Cardiac muscle cell (in vitro differentiated cells and primary cell): ENCODE measurements around the gene RPL36AL. TPM values are rescaled to one million over a fixed set of nuclear protein-coding genes. Genes with fewer than 3 reads are reported as not detected.

Experiments
- DNase-seq, 2 donors: peaks; one replicate each; pipeline versions ENCODE4 v3.0.0 to v3.0.0-alpha.2; 2010 to 2017; ENCODE audit warnings: low read depth in 1 of 2, low spot score in 1 of 2
- H3K27ac ChIP-seq: fragments of 200-600 bp; sonication (generic); 2 replicates; pipeline ENCODE4 v1.5.1; 2016
- H3K27me3 ChIP-seq: fragments of 200-600 bp; sonication (generic); 2 replicates; pipeline ENCODE4 v1.6.0; 2016; ENCODE audit warnings: control low read depth
- H3K36me3 ChIP-seq: fragments of 200-600 bp; sonication (generic); 2 replicates; pipeline ENCODE4 v1.5.1; 2016; ENCODE audit warnings: control low read depth
- H3K4me1 ChIP-seq: fragments of 200-600 bp; sonication (generic); 2 replicates; pipeline ENCODE4 v1.8.1; 2017; ENCODE audit warnings: low read depth, mild to moderate bottlenecking, mixed run types
- H3K4me3 ChIP-seq: fragments of 200-600 bp; sonication (generic); 2 replicates; pipeline ENCODE4 v1.5.1; 2016; ENCODE audit warnings: mild to moderate bottlenecking
- H3K9me3 ChIP-seq: fragments of 200-600 bp; sonication (generic); 2 replicates; pipeline ENCODE4 v1.5.1; 2017; ENCODE audit warnings: low read depth, mild to moderate bottlenecking, control low read depth
- polyA plus RNA-seq: library from polyadenylated mRNA; unstranded; fragments of >200 nt; fragmentation: Nextera tagmentation; extraction: Ambion mirVana; gene quantifications from 2 replicates; pipeline ENCODE4 v1.2.1, GENCODE V29; 2016
- total RNA-seq: library from RNA; depleted of rRNA; stranded (reverse); fragments of >200 nt; gene quantifications from 2 replicates; pipeline ENCODE4 v1.2.3, GENCODE V29; 2016
- TF ChIP-seq, protein P1 (sequence below): IDR thresholded peaks from 2 replicates; pipeline ENCODE4 v1.5.1; 2012; ENCODE audit warnings: low read depth, mild to moderate bottlenecking, low read length

RPL36AL gene
- total and polyA plus RNA-seq, 2 experiments from 2014 or later, result 197 to 208 TPM

DNA sequence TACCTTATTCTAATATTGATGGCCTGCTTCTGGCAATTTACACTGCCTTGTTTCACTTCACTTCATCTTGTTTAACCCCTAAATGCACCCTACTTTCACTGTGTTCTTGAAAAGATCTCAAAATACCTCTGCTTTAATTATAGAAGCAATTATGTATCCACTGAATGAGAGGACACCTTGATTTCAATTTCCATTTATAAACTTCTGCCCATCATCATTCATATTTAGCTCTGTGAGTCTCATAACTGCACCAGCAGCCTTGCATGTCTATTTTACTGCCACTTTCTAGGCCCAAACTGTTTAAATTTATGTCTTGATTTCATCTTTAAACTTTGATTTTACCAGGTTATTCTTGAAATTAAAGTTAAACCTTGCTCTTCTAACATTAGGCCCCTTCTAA, 21.7 kb upstream of the RPL36AL start:
- H3K27ac ChIP-seq, result peak overlapping the region; percentile 68
- peaks cover 6% of the 10 kb centered on the region for H3K4me1 ChIP-seq
- H3K4me3 ChIP-seq, result no peak overlapping the region

DNA sequence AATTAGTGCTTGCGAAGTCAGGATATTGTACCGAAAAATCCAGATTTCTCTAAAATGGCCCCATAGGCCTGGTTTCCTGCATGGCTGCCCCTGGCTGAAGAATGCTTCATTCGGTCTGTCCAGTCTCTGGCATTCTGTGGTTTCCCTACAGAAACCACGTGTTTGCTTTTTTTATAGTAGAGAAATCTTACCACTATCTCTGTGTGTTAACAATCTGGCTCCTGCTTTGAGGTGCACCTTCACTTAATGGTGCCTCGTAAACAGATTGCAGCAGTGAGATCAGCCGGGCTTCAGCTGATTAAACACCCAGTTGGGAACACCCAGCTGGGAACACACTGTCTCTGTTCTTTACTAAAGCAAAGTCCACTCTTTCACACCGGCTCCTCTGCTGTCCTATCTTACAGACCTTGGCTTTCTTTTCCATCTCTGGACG, 21.3 kb upstream of the RPL36AL start:
- Histone ChIP-seq H3K4me3 (no peak overlapping the region), H3K27ac (peak overlapping the region; percentile 68), H3K36me3 (no peaks in the 10 kb centered on the region), H3K27me3 (no peaks in the 10 kb centered on the region), H3K4me1 (peaks cover 6% of the 10 kb centered on the region), H3K9me3 (no peaks in the 10 kb centered on the region)
- TF ChIP-seq, protein P1, sequence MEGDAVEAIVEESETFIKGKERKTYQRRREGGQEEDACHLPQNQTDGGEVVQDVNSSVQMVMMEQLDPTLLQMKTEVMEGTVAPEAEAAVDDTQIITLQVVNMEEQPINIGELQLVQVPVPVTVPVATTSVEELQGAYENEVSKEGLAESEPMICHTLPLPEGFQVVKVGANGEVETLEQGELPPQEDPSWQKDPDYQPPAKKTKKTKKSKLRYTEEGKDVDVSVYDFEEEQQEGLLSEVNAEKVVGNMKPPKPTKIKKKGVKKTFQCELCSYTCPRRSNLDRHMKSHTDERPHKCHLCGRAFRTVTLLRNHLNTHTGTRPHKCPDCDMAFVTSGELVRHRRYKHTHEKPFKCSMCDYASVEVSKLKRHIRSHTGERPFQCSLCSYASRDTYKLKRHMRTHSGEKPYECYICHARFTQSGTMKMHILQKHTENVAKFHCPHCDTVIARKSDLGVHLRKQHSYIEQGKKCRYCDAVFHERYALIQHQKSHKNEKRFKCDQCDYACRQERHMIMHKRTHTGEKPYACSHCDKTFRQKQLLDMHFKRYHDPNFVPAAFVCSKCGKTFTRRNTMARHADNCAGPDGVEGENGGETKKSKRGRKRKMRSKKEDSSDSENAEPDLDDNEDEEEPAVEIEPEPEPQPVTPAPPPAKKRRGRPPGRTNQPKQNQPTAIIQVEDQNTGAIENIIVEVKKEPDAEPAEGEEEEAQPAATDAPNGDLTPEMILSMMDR, result no peak
- peak in 1 of 2 donors; percentile 38 for DNase-seq

More for the DNA sequence above, 21.7 kb upstream of the RPL36AL start:
- TF ChIP-seq, protein P1, result no peak
- H3K9me3 ChIP-seq, result no peaks in the 10 kb centered on the region
- no peaks in the 10 kb centered on the region for H3K36me3 ChIP-seq
- no peaks in the 10 kb centered on the region for H3K27me3 ChIP-seq
- DNase-seq, result no peak

DNA sequence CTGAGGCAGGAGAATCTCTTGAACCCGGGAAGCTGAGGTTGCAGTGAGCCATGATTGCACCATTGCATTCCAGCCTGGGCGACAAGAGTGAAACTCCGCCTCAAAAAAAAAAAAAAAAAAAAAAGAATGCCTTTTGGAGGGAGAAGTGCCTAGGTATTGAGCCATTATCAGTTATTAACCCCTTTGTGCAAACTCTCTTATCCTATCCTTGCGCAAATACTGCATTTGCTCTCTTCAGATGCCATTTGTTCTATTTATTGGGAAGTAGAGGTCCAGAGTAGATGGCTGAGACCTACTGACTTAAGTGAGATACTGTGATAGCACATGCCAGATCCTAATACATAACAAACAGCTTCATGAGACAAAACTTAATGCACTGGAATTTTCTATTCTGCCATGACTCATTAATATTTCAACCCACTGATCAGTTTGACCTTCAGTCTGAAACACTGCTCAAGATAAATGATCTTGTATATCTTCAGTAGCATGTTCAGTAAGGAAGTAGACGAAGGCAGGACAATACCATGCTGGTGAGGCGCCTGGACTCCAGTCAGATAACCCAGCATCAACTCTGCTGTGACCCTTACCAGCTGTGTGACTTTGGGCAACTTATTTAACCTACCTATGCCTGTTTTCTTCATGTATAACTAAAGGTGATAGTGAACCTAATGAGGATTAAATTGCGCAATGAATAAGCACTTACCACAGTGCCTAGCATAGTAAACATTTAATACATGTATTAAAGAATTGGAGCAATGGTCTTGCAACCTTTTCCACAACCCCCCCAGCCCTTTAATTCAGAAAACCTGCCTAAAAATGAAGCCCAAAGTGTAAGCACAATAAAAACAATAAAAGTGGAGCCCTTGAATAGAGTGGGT, 20.4 kb upstream of the RPL36AL start:
- DNase-seq, result no peak
- peak overlapping the region; percentile 68 for H3K27ac ChIP-seq
- TF ChIP-seq, protein P1, result no peak

DNA sequence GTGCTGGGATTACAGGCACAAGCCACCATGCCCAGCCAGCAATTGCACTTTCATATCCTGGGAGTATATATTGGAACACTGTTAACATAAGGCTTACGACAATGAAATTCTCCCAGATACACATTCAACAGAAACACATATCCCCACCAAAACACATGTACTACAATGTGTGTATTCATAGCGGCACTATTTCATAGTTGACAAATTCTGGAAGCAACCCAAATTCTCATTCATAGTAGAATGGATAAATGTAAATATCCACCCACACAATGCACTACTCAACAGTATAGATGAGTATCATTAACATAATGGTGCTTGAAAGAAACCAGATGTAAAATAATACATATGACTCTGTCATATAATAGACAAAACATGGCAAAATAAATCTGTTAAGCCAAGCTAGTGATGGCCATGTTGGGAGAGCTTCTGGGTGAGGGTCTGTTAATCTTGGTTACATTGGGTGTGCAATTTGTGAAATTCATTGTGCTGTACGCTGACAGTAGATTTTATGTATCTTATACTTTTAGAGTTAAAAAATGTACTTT, 17.2 kb upstream of the RPL36AL start:
- peaks cover 8% of the 10 kb centered on the region for H3K4me1 ChIP-seq
- no peaks in the 10 kb centered on the region for H3K9me3 ChIP-seq
- H3K36me3 ChIP-seq, result peaks cover 3% of the 10 kb centered on the region
- H3K27me3 ChIP-seq, result no peaks in the 10 kb centered on the region
- TF ChIP-seq, protein P1, result no peak
- H3K4me3 ChIP-seq, result no peak overlapping the region
- no peak overlapping the region for H3K27ac ChIP-seq
- DNase-seq, result no peak

More for the DNA sequence above, 20.4 kb upstream of the RPL36AL start:
- no peaks in the 10 kb centered on the region for H3K9me3 ChIP-seq
- no peaks in the 10 kb centered on the region for H3K27me3 ChIP-seq
- H3K4me1 ChIP-seq, result peaks cover 6% of the 10 kb centered on the region
- H3K4me3 ChIP-seq, result no peak overlapping the region
- H3K36me3 ChIP-seq, result peaks cover 3% of the 10 kb centered on the region

DNA sequence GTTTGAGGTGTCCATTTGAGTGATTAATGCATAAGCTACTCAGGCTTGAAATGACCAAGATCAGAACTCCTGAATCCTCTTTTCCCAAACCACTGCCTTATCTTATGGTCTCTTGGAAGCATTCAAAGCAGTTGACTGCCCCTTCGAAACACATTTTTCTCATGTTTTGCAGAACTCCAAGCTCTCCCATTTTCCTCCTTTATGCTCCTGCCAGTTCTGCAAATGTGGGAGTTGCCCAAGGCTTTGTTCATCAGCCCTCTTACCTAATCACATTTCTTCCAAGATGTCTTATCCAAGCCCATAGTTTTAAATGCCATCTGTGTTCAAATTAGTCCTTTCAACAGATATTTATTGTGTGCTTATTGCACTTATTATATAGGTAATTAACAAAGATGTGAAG, 16.4 kb upstream of the RPL36AL start:
- peak in 1 of 2 donors; percentile 68 for DNase-seq
- Histone ChIP-seq H3K9me3 (no peaks in the 10 kb centered on the region), H3K4me1 (peaks cover 8% of the 10 kb centered on the region), H3K36me3 (peaks cover 3% of the 10 kb centered on the region), H3K27me3 (no peaks in the 10 kb centered on the region), H3K27ac (peak overlapping the region; percentile 50), H3K4me3 (no peak overlapping the region)
- TF ChIP-seq, protein P1, result no peak
